HepG2 (cell line): ENCODE results near the gene B3GALNT2. TPM values are rescaled to one million over a fixed set of nuclear protein-coding genes. Genes with fewer than 3 reads are reported as not detected.

Experiments used
- AGO2 ChIP-seq: fragments of 200-400 bp; formaldehyde crosslinking; optimal IDR thresholded peaks from 2 replicates; pipeline ENCODE3; 2017; ENCODE audit warnings: mild to moderate bottlenecking, low read depth, low read length, moderate library complexity
- ATF1 ChIP-seq: IDR thresholded peaks from 2 replicates; pipeline ENCODE4 v1.6.1; 2016; ENCODE audit warnings: mild to moderate bottlenecking, control low read depth
- BHLHE40 ChIP-seq: IDR thresholded peaks from 2 replicates; pipeline ENCODE4 v1.6.1; 2011; ENCODE audit warnings: low read length, improper control_type of control experiment
- CBX5 ChIP-seq: sonication (generic); formaldehyde crosslinking; IDR thresholded peaks from 2 replicates; pipeline ENCODE4 v1.4.0; 2020; ENCODE audit warnings: missing genetic modification reagents, borderline replicate concordance
- CHD2 ChIP-seq: IDR thresholded peaks from 2 replicates; pipeline ENCODE4 v1.6.1; 2011; ENCODE audit warnings: low read depth, low read length, improper control_type of control experiment
- DBP ChIP-seq: sonication (generic); formaldehyde crosslinking; IDR thresholded peaks from 2 replicates; pipeline ENCODE4 v1.4.0; 2020; ENCODE audit warnings: missing genetic modification reagents; ENCODE audit errors: not compliant biosample characterization
- DPF2 ChIP-seq: sonication (generic); formaldehyde crosslinking; IDR thresholded peaks from 2 replicates; pipeline ENCODE4 v1.4.0; 2020; ENCODE audit warnings: mild to moderate bottlenecking, low read depth, missing genetic modification reagents, borderline replicate concordance
- FOXA3 ChIP-seq: IDR thresholded peaks from 2 replicates; pipeline ENCODE4 v1.6.1; 2016; ENCODE audit warnings: missing genetic modification reagents, missing compliant biosample characterization
- IRX3 ChIP-seq: sonication (generic); formaldehyde crosslinking; IDR thresholded peaks from 2 replicates; pipeline ENCODE4 v1.8.1; 2023; ENCODE audit warnings: mild to moderate bottlenecking, low read depth, missing genetic modification reagents, borderline replicate concordance
- KDM1A ChIP-seq: IDR thresholded peaks from 2 replicates; pipeline ENCODE4 v1.6.1; 2016; ENCODE audit warnings: missing compliant biosample characterization
- MAF1 ChIP-seq: sonication (generic); formaldehyde crosslinking; IDR thresholded peaks from 2 replicates; pipeline ENCODE4 v1.5.0; 2020; ENCODE audit warnings: missing genetic modification reagents, borderline replicate concordance
- MAFG ChIP-seq: sonication (generic); formaldehyde crosslinking; IDR thresholded peaks from 2 replicates; pipeline ENCODE4 v1.5.1; 2020; ENCODE audit warnings: mild to moderate bottlenecking, missing genetic modification reagents
- NR2F2 ChIP-seq: IDR thresholded peaks from 2 replicates; pipeline ENCODE4 v1.6.1; 2012; ENCODE audit warnings: low read depth, inconsistent platforms, borderline replicate concordance
- RARG ChIP-seq: sonication (generic); formaldehyde crosslinking; IDR thresholded peaks from 2 replicates; pipeline ENCODE4 v1.4.0; 2020; ENCODE audit warnings: low read depth, mild to moderate bottlenecking, missing genetic modification reagents
- REPIN1 ChIP-seq: sonication (generic); formaldehyde crosslinking; IDR thresholded peaks from 2 replicates; pipeline ENCODE4 v1.8.0; 2022; ENCODE audit warnings: missing genetic modification reagents, low read depth, mild to moderate bottlenecking, borderline replicate concordance
- ZBTB20 ChIP-seq: sonication (generic); formaldehyde crosslinking; IDR thresholded peaks from 2 replicates; pipeline ENCODE4 v1.8.1; 2023; ENCODE audit warnings: missing genetic modification reagents, low read depth, mild to moderate bottlenecking, borderline replicate concordance
- ZFP90 ChIP-seq: sonication (generic); formaldehyde crosslinking; IDR thresholded peaks from 2 replicates; pipeline ENCODE4 v1.8.0; 2022; ENCODE audit warnings: missing genetic modification reagents, mild to moderate bottlenecking, inconsistent platforms, borderline replicate concordance
- ZIK1 ChIP-seq: sonication (generic); formaldehyde crosslinking; IDR thresholded peaks from 2 replicates; pipeline ENCODE4 v1.5.0; 2020; ENCODE audit warnings: mild to moderate bottlenecking, low read depth, missing genetic modification reagents, borderline replicate concordance
- ZNF512B ChIP-seq: sonication (generic); formaldehyde crosslinking; IDR thresholded peaks from 2 replicates; pipeline ENCODE4 v1.5.1; 2020; ENCODE audit warnings: missing genetic modification reagents, mild to moderate bottlenecking, borderline replicate concordance
- ZNF562 ChIP-seq: sonication (generic); formaldehyde crosslinking; IDR thresholded peaks from 2 replicates; pipeline ENCODE4 v1.8.0; 2022; ENCODE audit warnings: missing genetic modification reagents, borderline replicate concordance
- ZNF629 ChIP-seq: sonication (generic); formaldehyde crosslinking; conservative IDR thresholded peaks from 2 replicates; pipeline ENCODE4 v1.5.0; 2020; ENCODE audit warnings: missing genetic modification reagents
- polyA plus RNA-seq, 8 experiments: library from polyadenylated mRNA; depleted of rRNA in 3 of 8; stranded (reverse) in 7 of 8; unstranded in 1 of 8; fragments of >200 nt; fragmentation: Illumina TruSeq in 4 of 8; extraction: Trizol in 4 of 8; gene quantifications; 2 replicates each; pipeline versions ENCODE4 v1.2.1 to v1.2.3, GENCODE V29; 2011 to 2016; ENCODE audit warnings: low read depth in 4 of 8, missing spikeins in 1 of 8, mixed read lengths in 1 of 8; ENCODE audit not compliant: insufficient read depth in 1 of 8
- total RNA-seq, 5 experiments: library from RNA; depleted of rRNA; stranded (reverse); fragments of >200 nt; fragmentation: Illumina TruSeq; extraction: Trizol; gene quantifications; 2 replicates each; pipeline ENCODE4 v1.2.3, GENCODE V29; 2016; ENCODE audit warnings: low read depth in 1 of 5
- TF ChIP-seq, protein P1 (sequence below): sonication (generic); formaldehyde crosslinking; IDR thresholded peaks from 2 replicates; pipeline ENCODE4 v1.5.0; 2020; ENCODE audit warnings: mild to moderate bottlenecking, missing genetic modification reagents
- TF ChIP-seq, protein P2 (sequence below): sonication (generic); formaldehyde crosslinking; IDR thresholded peaks from 2 replicates; pipeline ENCODE4 v1.5.1; 2020; ENCODE audit warnings: missing genetic modification reagents, mild to moderate bottlenecking, borderline replicate concordance

B3GALNT2 gene
- total and polyA plus RNA-seq, 2 of the 13 experiments (the other 11 are each of a cell fraction or from before 2014, with no cell fraction given) = 16.5 to 28.9 TPM

DNA sequence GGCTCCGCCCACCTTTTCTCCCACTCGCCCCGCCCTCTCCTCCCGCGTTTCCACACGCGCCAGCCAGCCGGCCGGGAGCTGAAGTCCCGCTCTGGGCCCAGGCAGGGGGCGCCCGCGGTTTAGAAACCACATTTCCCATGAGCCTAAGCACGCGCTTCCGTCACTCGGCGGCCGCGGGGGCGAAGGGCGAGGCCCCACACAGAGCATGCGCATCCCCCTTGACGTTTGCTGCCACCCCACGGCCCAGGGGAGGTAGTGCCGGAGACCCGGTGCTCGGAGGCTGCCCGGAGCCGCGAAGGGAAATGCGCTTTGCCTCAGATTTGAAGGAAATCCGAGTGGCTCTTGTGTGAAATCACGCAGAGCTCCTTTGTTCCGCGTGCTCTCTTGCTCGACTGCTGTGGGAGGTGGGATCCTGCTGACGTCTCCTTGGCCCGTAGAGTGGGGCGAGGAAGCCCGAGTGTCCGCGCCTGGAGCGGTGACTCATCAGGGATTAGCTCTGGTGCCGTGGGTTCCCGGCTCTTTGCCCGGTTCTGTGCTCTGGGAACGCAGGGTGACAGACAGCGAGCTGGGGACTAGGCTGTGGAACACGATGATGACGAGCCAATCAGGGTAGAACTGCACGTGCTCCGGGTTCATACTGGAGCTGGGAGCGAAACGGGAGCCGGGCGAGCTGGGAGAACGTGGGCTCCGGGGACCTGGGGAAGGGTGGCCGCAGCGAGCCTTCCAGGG lies 406 bp upstream of the B3GALNT2 start (continued):
- TF ChIP-seq, protein P1, sequence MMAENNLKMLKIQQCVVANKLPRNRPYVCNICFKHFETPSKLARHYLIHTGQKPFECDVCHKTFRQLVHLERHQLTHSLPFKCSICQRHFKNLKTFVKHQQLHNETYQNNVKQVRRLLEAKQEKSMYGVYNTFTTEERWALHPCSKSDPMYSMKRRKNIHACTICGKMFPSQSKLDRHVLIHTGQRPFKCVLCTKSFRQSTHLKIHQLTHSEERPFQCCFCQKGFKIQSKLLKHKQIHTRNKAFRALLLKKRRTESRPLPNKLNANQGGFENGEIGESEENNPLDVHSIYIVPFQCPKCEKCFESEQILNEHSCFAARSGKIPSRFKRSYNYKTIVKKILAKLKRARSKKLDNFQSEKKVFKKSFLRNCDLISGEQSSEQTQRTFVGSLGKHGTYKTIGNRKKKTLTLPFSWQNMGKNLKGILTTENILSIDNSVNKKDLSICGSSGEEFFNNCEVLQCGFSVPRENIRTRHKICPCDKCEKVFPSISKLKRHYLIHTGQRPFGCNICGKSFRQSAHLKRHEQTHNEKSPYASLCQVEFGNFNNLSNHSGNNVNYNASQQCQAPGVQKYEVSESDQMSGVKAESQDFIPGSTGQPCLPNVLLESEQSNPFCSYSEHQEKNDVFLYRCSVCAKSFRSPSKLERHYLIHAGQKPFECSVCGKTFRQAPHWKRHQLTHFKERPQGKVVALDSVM (CRISPR knock-in tag) = peak; percentile 40
- peak; percentile 67 for TF ChIP-seq DBP (CRISPR knock-in tag)
- TF ChIP-seq ZFP90 (CRISPR knock-in tag) = no peak; the same call in 1 of the 2 replicates
- TF ChIP-seq ZNF562 = no peak
- 0 out of 2 replicates have a peak, but pooled peaks have one; percentile 77 for TF ChIP-seq MAF1 (CRISPR knock-in tag)
- peak; percentile 15; the same call in 1 of the 2 replicates for TF ChIP-seq CBX5 (CRISPR knock-in tag)
- no peak for TF ChIP-seq RARG (CRISPR knock-in tag)
- TF ChIP-seq IRX3 (CRISPR knock-in tag) = no peak; the same call in 1 of the 2 replicates
- TF ChIP-seq ZIK1 = peak; percentile 55; the same call in 1 of the 2 replicates
- peak; percentile 28; the same call in 1 of the 2 replicates for TF ChIP-seq FOXA3 (CRISPR knock-in tag)
- TF ChIP-seq NR2F2 = no peak
- TF ChIP-seq ATF1 (CRISPR knock-in tag) = peak; percentile 93
- TF ChIP-seq AGO2 = no peak
- TF ChIP-seq DPF2 (CRISPR knock-in tag) = no peak
- TF ChIP-seq MAFG (CRISPR knock-in tag) = no peak
- TF ChIP-seq, protein P2, sequence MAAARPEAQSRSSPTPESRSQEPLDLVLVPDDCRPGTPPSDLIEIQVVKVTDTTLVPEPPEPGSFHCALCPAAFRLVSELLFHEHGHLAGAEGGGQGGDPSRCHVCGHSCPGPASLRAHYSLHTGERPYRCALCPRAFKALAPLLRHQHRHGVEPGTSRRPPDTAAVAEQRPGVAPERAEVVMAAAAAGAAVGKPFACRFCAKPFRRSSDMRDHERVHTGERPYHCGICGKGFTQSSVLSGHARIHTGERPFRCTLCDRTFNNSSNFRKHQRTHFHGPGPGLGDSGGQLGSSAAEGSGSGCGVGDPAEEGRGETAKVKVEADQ = no peak; the same call in 1 of the 2 replicates
- no peak for TF ChIP-seq ZNF512B (CRISPR knock-in tag)
- TF ChIP-seq BHLHE40 = peak; percentile 93
- TF ChIP-seq KDM1A = no peak
- no peak for TF ChIP-seq CHD2
- peak; percentile 88; the same call in 1 of the 2 replicates for TF ChIP-seq REPIN1
- TF ChIP-seq ZBTB20 (CRISPR knock-in tag) = 0 out of 2 replicates have a peak, but pooled peaks have one; percentile 23
- no peak for TF ChIP-seq ZNF629 (CRISPR knock-in tag)
